ENCODE measurements around the gene PHACTR2.
"Not testable (repeated sequence)": the region's sequence is repeated elsewhere in the genome, so short reads cannot be mapped to it uniquely, and the experiment has no call there.

PHACTR2 gene

GRCh38 chr6:143647191-143647590, 30.6 kb upstream of the PHACTR2 start:
- DNase-seq (ENCODE audit: low read depth in 1 of 2, low spot score in 1 of 2): no peak
- no peaks in the 10 kb centered on the region for H3K27me3 ChIP-seq (ENCODE audit: insufficient read depth, poor library complexity, severe bottlenecking)
- TF ChIP-seq, protein P1, sequence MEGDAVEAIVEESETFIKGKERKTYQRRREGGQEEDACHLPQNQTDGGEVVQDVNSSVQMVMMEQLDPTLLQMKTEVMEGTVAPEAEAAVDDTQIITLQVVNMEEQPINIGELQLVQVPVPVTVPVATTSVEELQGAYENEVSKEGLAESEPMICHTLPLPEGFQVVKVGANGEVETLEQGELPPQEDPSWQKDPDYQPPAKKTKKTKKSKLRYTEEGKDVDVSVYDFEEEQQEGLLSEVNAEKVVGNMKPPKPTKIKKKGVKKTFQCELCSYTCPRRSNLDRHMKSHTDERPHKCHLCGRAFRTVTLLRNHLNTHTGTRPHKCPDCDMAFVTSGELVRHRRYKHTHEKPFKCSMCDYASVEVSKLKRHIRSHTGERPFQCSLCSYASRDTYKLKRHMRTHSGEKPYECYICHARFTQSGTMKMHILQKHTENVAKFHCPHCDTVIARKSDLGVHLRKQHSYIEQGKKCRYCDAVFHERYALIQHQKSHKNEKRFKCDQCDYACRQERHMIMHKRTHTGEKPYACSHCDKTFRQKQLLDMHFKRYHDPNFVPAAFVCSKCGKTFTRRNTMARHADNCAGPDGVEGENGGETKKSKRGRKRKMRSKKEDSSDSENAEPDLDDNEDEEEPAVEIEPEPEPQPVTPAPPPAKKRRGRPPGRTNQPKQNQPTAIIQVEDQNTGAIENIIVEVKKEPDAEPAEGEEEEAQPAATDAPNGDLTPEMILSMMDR (IDR thresholded peaks at IDR 0.05; ENCODE audit: insufficient read depth, low read length): no peak
- TF ChIP-seq SPI1 (IDR thresholded peaks at IDR 0.05; ENCODE audit: borderline replicate concordance, low read depth): no peak
- TF ChIP-seq POLR2AphosphoS5 (IDR thresholded peaks at IDR 0.05; ENCODE audit: low read depth): no peak
- TF ChIP-seq GABPA (IDR thresholded peaks at IDR 0.05; ENCODE audit: low read depth): no peak
- TF ChIP-seq, protein P2, sequence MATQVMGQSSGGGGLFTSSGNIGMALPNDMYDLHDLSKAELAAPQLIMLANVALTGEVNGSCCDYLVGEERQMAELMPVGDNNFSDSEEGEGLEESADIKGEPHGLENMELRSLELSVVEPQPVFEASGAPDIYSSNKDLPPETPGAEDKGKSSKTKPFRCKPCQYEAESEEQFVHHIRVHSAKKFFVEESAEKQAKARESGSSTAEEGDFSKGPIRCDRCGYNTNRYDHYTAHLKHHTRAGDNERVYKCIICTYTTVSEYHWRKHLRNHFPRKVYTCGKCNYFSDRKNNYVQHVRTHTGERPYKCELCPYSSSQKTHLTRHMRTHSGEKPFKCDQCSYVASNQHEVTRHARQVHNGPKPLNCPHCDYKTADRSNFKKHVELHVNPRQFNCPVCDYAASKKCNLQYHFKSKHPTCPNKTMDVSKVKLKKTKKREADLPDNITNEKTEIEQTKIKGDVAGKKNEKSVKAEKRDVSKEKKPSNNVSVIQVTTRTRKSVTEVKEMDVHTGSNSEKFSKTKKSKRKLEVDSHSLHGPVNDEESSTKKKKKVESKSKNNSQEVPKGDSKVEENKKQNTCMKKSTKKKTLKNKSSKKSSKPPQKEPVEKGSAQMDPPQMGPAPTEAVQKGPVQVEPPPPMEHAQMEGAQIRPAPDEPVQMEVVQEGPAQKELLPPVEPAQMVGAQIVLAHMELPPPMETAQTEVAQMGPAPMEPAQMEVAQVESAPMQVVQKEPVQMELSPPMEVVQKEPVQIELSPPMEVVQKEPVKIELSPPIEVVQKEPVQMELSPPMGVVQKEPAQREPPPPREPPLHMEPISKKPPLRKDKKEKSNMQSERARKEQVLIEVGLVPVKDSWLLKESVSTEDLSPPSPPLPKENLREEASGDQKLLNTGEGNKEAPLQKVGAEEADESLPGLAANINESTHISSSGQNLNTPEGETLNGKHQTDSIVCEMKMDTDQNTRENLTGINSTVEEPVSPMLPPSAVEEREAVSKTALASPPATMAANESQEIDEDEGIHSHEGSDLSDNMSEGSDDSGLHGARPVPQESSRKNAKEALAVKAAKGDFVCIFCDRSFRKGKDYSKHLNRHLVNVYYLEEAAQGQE (IDR thresholded peaks at IDR 0.05; ENCODE audit: insufficient replicate concordance, low read depth): no peak
- no peak overlapping the region for H3K4me3 ChIP-seq (replicated peaks; ENCODE audit: insufficient read depth, low read length)
- H3K27ac ChIP-seq (replicated peaks): no peak overlapping the region

GRCh38 chr6:143647732-143648131, 30.0 kb upstream of the PHACTR2 start:
- TF ChIP-seq SPI1 (IDR thresholded peaks at IDR 0.05; ENCODE audit: borderline replicate concordance, low read depth) (peak; percentile 25; the same call in 1 of the 2 replicates), POLR2AphosphoS5 (IDR thresholded peaks at IDR 0.05; ENCODE audit: low read depth) (no peak)
- TF ChIP-seq, protein P2 (IDR thresholded peaks at IDR 0.05; ENCODE audit: insufficient replicate concordance, low read depth): no peak
- peak in 1 of 2 experiments; percentile 72 for DNase-seq (ENCODE audit: low read depth in 1 of 2, low spot score in 1 of 2)
- Histone ChIP-seq H3K27me3 (ENCODE audit: insufficient read depth, poor library complexity, severe bottlenecking) (no peaks in the 10 kb centered on the region), H3K4me3 (replicated peaks; ENCODE audit: insufficient read depth, low read length) (no peak overlapping the region), H3K27ac (replicated peaks) (no peak overlapping the region)

GRCh38 chr6:143649319-143649718, 28.4 kb upstream of the PHACTR2 start:
- H3K27me3 ChIP-seq (ENCODE audit: insufficient read depth, poor library complexity, severe bottlenecking); DNase-seq (ENCODE audit: low read depth in 1 of 2, low spot score in 1 of 2); H3K4me3 ChIP-seq (replicated peaks; ENCODE audit: insufficient read depth, low read length); H3K27ac ChIP-seq (replicated peaks): not testable (repeated sequence)

- not testable (repeated sequence) for H3K27me3 ChIP-seq (ENCODE audit: insufficient read depth, poor library complexity, severe bottlenecking); DNase-seq (ENCODE audit: low read depth in 1 of 2, low spot score in 1 of 2); H3K27ac ChIP-seq (replicated peaks); H3K4me3 ChIP-seq (replicated peaks; ENCODE audit: insufficient read depth, low read length)
These were observed 26.4 kb upstream of the PHACTR2 start for GRCh38 chr6:143651328-143651727.

DNA sequence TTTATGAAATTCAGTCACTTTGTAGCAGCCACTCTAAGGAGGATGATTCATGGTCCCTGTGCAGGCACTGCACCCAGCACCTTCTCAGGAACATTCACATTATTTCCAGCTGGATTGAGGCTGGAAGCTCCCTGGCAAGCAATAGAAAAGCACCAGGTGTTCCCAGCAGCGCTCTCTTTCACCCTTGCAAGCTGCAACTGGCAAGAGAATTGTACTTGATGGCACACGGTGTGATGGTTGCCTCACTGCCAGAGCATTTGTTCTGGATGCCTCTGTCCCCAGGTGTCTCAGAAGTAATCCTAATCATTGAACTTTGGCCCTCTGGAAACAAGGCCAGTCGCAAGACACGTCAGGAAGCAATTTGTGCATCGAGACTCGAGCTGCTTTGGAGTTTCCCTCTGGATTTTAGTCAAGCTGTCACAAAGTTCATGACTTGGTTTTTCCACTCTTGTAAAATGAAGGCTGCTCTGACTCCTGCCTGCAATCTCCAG, 24.9 kb upstream of the PHACTR2 start:
- no peak for DNase-seq (ENCODE audit: low read depth in 1 of 2, low spot score in 1 of 2)
- TF ChIP-seq SPI1 (IDR thresholded peaks at IDR 0.05; ENCODE audit: borderline replicate concordance, low read depth): no peak
- TF ChIP-seq, protein P1 (IDR thresholded peaks at IDR 0.05; ENCODE audit: insufficient read depth, low read length): no peak
- TF ChIP-seq, protein P2 (IDR thresholded peaks at IDR 0.05; ENCODE audit: insufficient replicate concordance, low read depth): no peak
- no peak for TF ChIP-seq GABPA (IDR thresholded peaks at IDR 0.05; ENCODE audit: low read depth)
- no peak for TF ChIP-seq POLR2AphosphoS5 (IDR thresholded peaks at IDR 0.05; ENCODE audit: low read depth)
- Histone ChIP-seq H3K27ac (replicated peaks) (no peak overlapping the region), H3K27me3 (ENCODE audit: insufficient read depth, poor library complexity, severe bottlenecking) (no peaks in the 10 kb centered on the region), H3K4me3 (replicated peaks; ENCODE audit: insufficient read depth, low read length) (no peak overlapping the region)

All from HL-60 (cell line).